ENCODE measurements around the gene GLTP. TPM values are rescaled to one million over a fixed set of nuclear protein-coding genes. Genes with fewer than 3 reads are reported as not detected.

Gene GLTP
- total and polyA plus RNA-seq, 2 of the 13 experiments (the other 11 are each of a cell fraction or from before 2014, with no cell fraction given): 10.7 to 12.9 TPM

DNA sequence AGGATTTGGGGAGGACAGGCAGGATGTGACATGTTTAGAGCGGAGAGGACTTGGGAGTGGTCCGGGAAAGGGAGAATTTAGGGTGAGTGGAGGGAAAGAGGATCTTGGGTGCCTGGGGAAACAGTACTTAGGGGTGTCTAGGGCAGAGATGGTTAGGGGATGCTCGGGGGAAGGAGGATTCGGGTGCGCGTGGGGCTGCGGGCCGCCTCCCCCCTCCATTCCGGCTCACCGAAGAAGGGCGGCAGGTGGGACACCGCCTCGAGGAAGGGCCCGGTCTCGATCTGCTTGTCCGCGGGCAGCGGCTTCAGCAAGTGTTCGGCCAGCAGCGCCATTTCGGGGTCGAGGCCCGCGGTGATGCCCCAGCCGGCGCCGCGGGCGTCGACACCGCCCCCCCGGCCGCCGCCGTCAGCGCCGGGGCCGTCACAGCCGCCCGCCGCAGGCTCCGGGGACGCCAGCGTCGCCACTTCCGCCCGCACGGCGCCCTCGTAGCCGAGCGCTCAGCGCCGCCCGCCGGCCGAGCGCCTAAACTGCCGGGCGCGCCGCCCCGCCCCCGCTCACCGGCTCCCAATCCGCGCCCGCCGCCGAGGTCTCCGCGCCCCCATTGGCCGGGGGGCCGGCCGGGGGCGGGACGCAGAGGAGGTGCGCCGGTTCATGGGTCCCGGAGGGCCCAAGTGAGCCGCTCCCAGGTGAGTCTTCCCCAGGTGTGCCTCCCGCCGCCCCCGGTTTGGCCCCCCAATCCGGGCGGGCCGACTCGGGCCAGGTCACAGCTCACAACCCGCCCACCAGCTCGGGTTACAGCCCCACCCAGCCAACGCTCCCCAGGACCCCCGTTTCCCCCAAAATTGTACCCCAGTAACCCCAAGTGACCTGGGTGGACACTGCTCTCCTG lies at the start of gene GLTP (continued):
- TF ChIP-seq ZNF580 (CRISPR knock-in tag; IDR thresholded peaks at IDR 0.05; ENCODE audit: borderline replicate concordance, low read depth): no peak
- TF ChIP-seq SIN3A (IDR thresholded peaks at IDR 0.05; ENCODE audit: borderline replicate concordance, low read depth, low read length): peak; percentile 67; the same call in 1 of the 2 replicates
- peak; percentile 20; the same call in 1 of the 2 replicates for TF ChIP-seq SP5 (CRISPR knock-in tag; IDR thresholded peaks at IDR 0.05; ENCODE audit: borderline replicate concordance, low read depth)
- peak; percentile 57; the same call in 1 of the 2 replicates for TF ChIP-seq GMEB1 (CRISPR knock-in tag; IDR thresholded peaks at IDR 0.05; ENCODE audit: borderline replicate concordance)
- TF ChIP-seq ZSCAN21 (CRISPR knock-in tag; IDR thresholded peaks at IDR 0.05; ENCODE audit: borderline replicate concordance): no peak
- TF ChIP-seq RCOR2 (CRISPR knock-in tag; IDR thresholded peaks at IDR 0.05): no peak
- no peak for TF ChIP-seq ZNF775 (CRISPR knock-in tag; IDR thresholded peaks at IDR 0.05; ENCODE audit: borderline replicate concordance)
- peak; percentile 56 for TF ChIP-seq ETV5 (CRISPR knock-in tag; IDR thresholded peaks at IDR 0.05; ENCODE audit: borderline replicate concordance)
- TF ChIP-seq SP1 (IDR thresholded peaks at IDR 0.05): no peak
- peak; percentile 72 for TF ChIP-seq SP1 (CRISPR knock-in tag; IDR thresholded peaks at IDR 0.05)
- TF ChIP-seq ZNF543 (CRISPR knock-in tag; IDR thresholded peaks at IDR 0.05): 0 out of 2 replicates have a peak, but pooled peaks have one; percentile 47
- peak; percentile 31 for TF ChIP-seq XRCC5 (optimal IDR thresholded peaks at IDR 0.05; ENCODE audit: low read length)
- TF ChIP-seq, protein P1, sequence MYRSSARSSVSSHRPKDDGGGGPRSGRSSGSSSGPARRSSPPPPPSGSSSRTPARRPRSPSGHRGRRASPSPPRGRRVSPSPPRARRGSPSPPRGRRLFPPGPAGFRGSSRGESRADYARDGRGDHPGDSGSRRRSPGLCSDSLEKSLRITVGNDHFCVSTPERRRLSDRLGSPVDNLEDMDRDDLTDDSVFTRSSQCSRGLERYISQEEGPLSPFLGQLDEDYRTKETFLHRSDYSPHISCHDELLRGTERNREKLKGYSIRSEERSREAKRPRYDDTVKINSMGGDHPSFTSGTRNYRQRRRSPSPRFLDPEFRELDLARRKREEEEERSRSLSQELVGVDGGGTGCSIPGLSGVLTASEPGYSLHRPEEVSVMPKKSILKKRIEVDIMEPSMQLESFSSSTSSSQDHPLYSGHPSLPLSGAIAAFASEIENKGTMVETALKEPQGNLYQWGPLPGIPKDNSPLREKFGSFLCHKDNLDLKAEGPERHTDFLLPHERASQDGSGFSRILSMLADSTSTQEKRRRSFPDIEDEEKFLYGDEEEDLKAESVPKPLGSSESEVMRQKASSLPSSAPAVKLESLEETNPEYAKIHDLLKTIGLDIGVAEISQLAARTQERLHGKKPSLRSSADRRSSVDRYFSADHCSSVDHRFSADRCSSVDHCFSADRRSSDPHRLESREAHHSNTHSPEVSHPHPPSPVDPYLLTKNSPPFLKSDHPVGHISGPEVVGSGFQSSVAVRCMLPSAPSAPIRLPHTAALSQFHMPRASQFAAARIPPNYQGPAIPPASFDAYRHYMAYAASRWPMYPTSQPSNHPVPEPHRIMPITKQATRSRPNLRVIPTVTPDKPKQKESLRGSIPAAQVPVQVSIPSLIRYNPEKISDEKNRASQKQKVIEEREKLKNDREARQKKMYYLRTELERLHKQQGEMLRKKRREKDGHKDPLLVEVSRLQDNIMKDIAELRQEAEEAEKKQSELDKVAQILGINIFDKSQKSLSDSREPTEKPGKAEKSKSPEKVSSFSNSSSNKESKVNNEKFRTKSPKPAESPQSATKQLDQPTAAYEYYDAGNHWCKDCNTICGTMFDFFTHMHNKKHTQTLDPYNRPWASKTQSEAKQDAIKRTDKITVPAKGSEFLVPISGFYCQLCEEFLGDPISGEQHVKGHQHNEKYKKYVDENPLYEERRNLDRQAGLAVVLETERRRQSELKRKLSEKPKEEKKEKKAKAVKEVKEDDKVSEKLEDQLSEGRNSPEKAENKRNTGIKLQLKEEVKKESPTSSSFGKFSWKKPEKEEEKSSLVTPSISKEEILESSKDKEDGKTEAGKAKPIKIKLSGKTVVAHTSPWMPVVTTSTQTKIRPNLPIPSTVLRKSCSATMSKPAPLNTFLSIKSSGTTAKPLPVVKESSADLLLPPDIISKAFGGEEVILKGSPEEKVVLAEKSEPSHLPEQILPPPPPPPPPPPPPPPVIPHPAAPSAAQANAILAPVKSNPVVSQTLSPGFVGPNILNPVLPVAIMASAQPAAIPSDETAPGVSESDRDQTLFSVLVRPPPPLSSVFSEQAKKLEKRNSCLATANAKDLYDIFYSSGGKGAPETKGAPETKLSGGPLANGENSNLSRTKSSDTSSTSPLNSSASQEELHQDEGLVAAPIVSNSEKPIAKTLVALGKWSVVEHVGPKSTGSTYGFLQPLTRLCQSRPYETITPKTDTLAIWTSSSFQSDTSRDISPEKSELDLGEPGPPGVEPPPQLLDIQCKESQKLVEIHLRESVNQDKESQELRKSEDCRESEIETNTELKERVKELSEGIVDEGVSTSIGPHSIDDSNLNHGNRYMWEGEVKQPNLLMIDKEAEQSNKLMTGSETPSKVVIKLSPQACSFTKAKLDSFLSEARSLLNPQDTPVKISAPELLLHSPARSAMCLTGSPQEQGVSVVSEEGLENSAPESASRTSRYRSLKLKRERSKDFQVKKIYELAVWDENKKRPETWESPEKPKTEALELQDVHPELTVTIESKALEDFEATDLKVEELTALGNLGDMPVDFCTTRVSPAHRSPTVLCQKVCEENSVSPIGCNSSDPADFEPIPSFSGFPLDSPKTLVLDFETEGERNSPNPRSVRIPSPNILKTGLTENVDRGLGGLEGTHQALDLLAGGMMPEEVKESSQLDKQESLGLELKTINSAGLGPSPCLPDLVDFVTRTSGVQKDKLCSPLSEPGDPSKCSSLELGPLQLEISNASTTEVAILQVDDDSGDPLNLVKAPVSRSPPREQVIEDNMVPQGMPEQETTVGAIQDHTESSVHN (CRISPR knock-in tag; IDR thresholded peaks at IDR 0.05): 0 out of 2 replicates have a peak, but pooled peaks have one; percentile 31
- TF ChIP-seq SIX1 (CRISPR knock-in tag; IDR thresholded peaks at IDR 0.05; ENCODE audit: borderline replicate concordance): no peak
- TF ChIP-seq MATR3 (CRISPR knock-in tag; IDR thresholded peaks at IDR 0.05): no peak
- TF ChIP-seq ZNF761 (CRISPR knock-in tag; conservative IDR thresholded peaks at IDR 0.05): 0 out of 2 replicates have a peak, but pooled peaks have one; percentile 18
- peak; percentile 71 for TF ChIP-seq YY1 (IDR thresholded peaks at IDR 0.05; ENCODE audit: insufficient read depth, insufficient replicate concordance, low read depth, low read length)
